SIG-M5 treated with dmso at 0.1 percent for 504 hours (cell line): ENCODE results near the gene C1QL1.
"Not testable (repeated sequence)": the region's sequence is repeated elsewhere in the genome, so short reads cannot be mapped to it uniquely, and the experiment has no call there.

ENCODE experiments used
- DNase-seq: peaks from one replicate; lab custom pipeline; 2025; ENCODE audit not compliant: unreplicated experiment; lab: John Stamatoyannopoulos, UW

The C1QL1 gene

GRCh38 chr17:44965481-44966234 lies 2.4 kb downstream of the C1QL1 start:
- DNase-seq, result peak; percentile 91

GRCh38 chr17:44961921-44962350 lies 6.2 kb downstream of the C1QL1 start:
- DNase-seq, result no peak

GRCh38 chr17:44960691-44961090 lies 7.4 kb downstream of the C1QL1 start:
- DNase-seq, result no peak

- no peak for DNase-seq
These were observed 8.1 kb downstream of the C1QL1 start for GRCh38 chr17:44959821-44960531.

GRCh38 chr17:44956998-44957981 lies 10.8 kb downstream of the C1QL1 start:
- DNase-seq, result no peak

- DNase-seq, result no peak
These were observed 12.3 kb downstream of the C1QL1 start for GRCh38 chr17:44955674-44956425.

- DNase-seq, result no peak
These were observed 15.1 kb downstream of the C1QL1 start for GRCh38 chr17:44952946-44953475.

GRCh38 chr17:44948315-44948795 lies 19.7 kb downstream of the C1QL1 start:
- no peak for DNase-seq

- peak; percentile 99 for DNase-seq
These were observed 20.4 kb downstream of the C1QL1 start, which contains the start of gene KIF18B for GRCh38 chr17:44947461-44948314. KIF18B (minus strand) TSS chr17:44947773; CDS start chr17:44936344, 11,429 bp downstream.

GRCh38 chr17:44945652-44946051 lies 22.5 kb downstream of the C1QL1 start:
- not testable (repeated sequence) for DNase-seq

- no peak for DNase-seq
These were observed 25.6 kb downstream of the C1QL1 start for GRCh38 chr17:44942456-44942855.

GRCh38 chr17:44941712-44942331 lies 26.3 kb downstream of the C1QL1 start:
- no peak for DNase-seq

- no peak for DNase-seq
These were observed 27.3 kb downstream of the C1QL1 start for GRCh38 chr17:44940768-44941167.

GRCh38 chr17:44940317-44940716 lies 27.8 kb downstream of the C1QL1 start:
- DNase-seq, result no peak

GRCh38 chr17:44935116-44935515 lies 33.0 kb downstream of the C1QL1 start:
- no peak for DNase-seq

GRCh38 chr17:44934745-44935105 lies 33.4 kb downstream of the C1QL1 start:
- DNase-seq, result no peak

- no peak for DNase-seq
These were observed 34.0 kb downstream of the C1QL1 start for GRCh38 chr17:44933824-44934744.

GRCh38 chr17:44932787-44933097 lies 35.4 kb downstream of the C1QL1 start:
- DNase-seq, result no peak
